Ovary (tissue), 9 donors: Measurements from ENCODE around the gene PNPLA6. TPM values are rescaled to one million over a fixed set of nuclear protein-coding genes. Genes with fewer than 3 reads are reported as not detected.

ENCODE experiments used
- DNase-seq, 5 donors: peaks; one replicate each; pipeline ENCODE4 v3.0.0-alpha.2; 2019 to 2020
- H3K27ac ChIP-seq, 2 donors: fragments of 200-600 bp; one replicate each; pipeline versions ENCODE4 v1.5.1 to v1.8.0; 2019 to 2022
- H3K27me3 ChIP-seq: fragments of 200-600 bp; one replicate; pipeline ENCODE4 v1.8.0; 2022
- H3K36me3 ChIP-seq: fragments of 200-600 bp; sonication (generic); one replicate; pipeline ENCODE4 v1.5.1; 2019
- H3K4me1 ChIP-seq: one replicate; pipeline ENCODE4 v1.8.1; 2013; ENCODE audit warnings: mild to moderate bottlenecking, moderate library complexity; ENCODE audit not compliant: insufficient read depth
- H3K4me3 ChIP-seq: fragments of 200-600 bp; sonication (generic); one replicate; pipeline ENCODE4 v1.5.1; 2017
- H3K9me3 ChIP-seq, 2 donors: fragments of 200-600 bp in 1 of 2; sonication (generic) in 1 of 2; one replicate each; pipeline versions ENCODE4 v1.5.1 to v1.8.1; 2013 to 2019; ENCODE audit warnings: mild to moderate bottlenecking in 1 of 2, moderate library complexity in 1 of 2
- EP300 ChIP-seq: sonication (generic); formaldehyde crosslinking; IDR thresholded peaks from one replicate; pipeline ENCODE4 v1.6.1; 2017; ENCODE audit warnings: antibody characterized with exemption
- POLR2A ChIP-seq: fragments of 450-650 bp; IDR thresholded peaks from one replicate; pipeline ENCODE4 v1.6.1; 2017; ENCODE audit warnings: antibody characterized with exemption, mild to moderate bottlenecking, moderate library complexity
- WGBS, 3 donors: extraction: QIAGEN DNeasy Blood & Tissue Kit in 1 of 3; methylation state at CpG; one replicate each; pipeline versions ENCODE4 v1.1.5 to v1.1.7; 2013 to 2017; 5-methylcytosine and 5-hydroxymethylcytosine counted together
- intact Hi-C, 4 donors: fragments of 100-400 bp; cut with DNase I; formaldehyde crosslinking; loops; one replicate each; pipeline versions ENCODE4 v1.11.0 to v1.15.1; 2022 to 2023
- polyA plus RNA-seq, 2 donors: library from polyadenylated mRNA; stranded (reverse); fragments of 200-250 nt in 1 of 2; fragments of 350-450 nt in 1 of 2; fragmentation: Illumina TruSeq in 1 of 2; extraction: RNeasy Lipid Tissue Mini Kit (QIAGEN cat#74804) in 1 of 2; gene quantifications; one replicate each; pipeline ENCODE4 v1.2.3, GENCODE V29; 2013 to 2014
- total RNA-seq, 7 donors: library from RNA; depleted of rRNA in 2 of 7; stranded (reverse); fragments of >200 nt in 2 of 7; fragmentation: NEBNext Ultra II Directional in 3 of 7; extraction: Animal tissue kit (Norgen Biotek cat#: 25700) in 3 of 7; gene quantifications; one replicate each; pipeline versions ENCODE4 v1.1.0 to v1.2.4, GENCODE V29; 2016 to 2023
- TF ChIP-seq, protein P1 (sequence below), 3 donors: fragments of 450-650 bp in 2 of 3; fragments of 200-600 bp in 1 of 3; IDR thresholded peaks; one replicate each; pipeline versions ENCODE4 v1.5.1 to v1.8.0; 2016 to 2022; ENCODE audit warnings: antibody characterized with exemption in 3 of 3, mild to moderate bottlenecking in 1 of 3
- donor health status: DM: no; HTN: no; CAD: no; lungs with moderate emphysema.
- donor health status: DM: no; HTN: no; CAD: no.
- donor health status: Bipolar disorder and iron deficiency.
- donor health status: DM: yes; HTN: yes; CAD: no.
- donor health status: DM: no; HTN: no; CAD: no.
- donor health status: DM: yes; HTN: yes; CAD: no.

PNPLA6 gene
- total and polyA plus RNA-seq, 9 donors, result 19.0 to 69.1 (median 52.0) TPM

DNA sequence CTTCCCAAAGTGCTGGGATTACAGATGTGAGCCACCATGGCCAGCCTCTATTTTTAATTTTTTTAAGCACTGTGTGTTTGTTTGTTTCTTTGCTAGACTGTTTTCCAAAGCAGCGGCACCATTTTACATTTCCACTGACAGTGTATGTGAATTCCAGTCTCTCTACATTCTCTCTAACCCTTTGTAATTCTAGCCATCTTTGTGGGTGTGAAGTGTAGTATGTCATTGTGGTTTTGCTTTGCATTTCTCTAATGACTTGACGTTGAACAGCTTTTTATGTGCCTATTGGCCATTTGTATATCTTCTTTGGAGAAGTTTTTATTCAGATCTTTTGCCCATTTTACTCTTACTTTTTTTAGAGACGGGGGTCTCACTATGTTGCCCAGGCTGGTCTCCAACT, 11.6 kb downstream of the PNPLA6 start:
- Histone ChIP-seq H3K4me3 (no peak overlapping the region), H3K27me3 (no peaks in the 10 kb centered on the region), H3K9me3 (no peaks in the 10 kb centered on the region), H3K36me3 (no peaks in the 10 kb centered on the region), H3K4me1 (no peaks in the 10 kb centered on the region), H3K27ac (no peak overlapping the region)
- DNase-seq, result no peak
- intact Hi-C loops, result loop anchor here in 2 of 4 donors (10.0 kb wide), 2 partner anchors 152 to 192 kb away; no protein-coding TSS in a partner anchor
- TF ChIP-seq, protein P1, sequence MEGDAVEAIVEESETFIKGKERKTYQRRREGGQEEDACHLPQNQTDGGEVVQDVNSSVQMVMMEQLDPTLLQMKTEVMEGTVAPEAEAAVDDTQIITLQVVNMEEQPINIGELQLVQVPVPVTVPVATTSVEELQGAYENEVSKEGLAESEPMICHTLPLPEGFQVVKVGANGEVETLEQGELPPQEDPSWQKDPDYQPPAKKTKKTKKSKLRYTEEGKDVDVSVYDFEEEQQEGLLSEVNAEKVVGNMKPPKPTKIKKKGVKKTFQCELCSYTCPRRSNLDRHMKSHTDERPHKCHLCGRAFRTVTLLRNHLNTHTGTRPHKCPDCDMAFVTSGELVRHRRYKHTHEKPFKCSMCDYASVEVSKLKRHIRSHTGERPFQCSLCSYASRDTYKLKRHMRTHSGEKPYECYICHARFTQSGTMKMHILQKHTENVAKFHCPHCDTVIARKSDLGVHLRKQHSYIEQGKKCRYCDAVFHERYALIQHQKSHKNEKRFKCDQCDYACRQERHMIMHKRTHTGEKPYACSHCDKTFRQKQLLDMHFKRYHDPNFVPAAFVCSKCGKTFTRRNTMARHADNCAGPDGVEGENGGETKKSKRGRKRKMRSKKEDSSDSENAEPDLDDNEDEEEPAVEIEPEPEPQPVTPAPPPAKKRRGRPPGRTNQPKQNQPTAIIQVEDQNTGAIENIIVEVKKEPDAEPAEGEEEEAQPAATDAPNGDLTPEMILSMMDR (IDR thresholded peaks at IDR 0.05), result no peak
- no peak for TF ChIP-seq POLR2A
- no peak for TF ChIP-seq EP300
- WGBS, 3 donors, result 61 to 67% (median 67%) methylated on average over 3 of the region's 3 CpGs

DNA sequence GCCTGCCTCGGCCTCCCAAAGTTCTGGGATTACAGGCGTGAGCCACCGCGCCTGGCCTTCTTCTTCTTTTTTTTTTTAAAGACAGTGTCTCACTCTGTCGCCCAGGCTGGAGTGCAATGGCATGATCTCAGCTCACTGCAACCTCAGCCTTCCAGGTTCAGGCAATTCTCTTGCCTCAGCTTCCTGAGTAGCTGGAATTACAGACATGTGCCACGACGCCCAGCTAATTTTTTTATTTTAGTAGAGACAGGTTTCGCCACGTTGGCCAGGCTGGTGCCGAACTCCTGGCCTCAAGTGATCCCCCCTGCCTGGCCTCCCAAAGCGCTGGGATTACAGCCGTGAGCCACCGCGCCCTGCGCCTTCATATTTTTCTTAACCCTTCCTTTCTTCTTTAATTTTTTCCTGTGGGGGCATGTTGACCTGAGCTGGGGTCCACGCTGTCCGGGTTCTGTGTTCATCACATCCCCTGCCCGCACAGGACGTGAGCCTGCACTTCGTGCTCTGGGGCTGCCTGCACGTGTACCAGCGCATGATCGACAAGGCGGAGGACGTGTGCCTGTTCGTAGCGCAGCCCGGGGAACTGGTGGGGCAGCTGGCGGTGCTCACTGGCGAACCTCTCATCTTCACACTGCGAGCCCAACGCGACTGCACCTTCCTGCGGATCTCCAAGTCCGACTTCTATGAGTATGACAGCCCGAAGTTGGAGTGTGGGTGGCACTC, 14.1 kb downstream of the PNPLA6 start:
- WGBS, 3 donors, result 87 to 92% (median 89%) methylated on average over 36 of the region's 36 CpGs
- DNase-seq, result peak in 3 of 5 donors; percentile 15 to 43 (median 28)
- intact Hi-C loops, result loop anchor here in 2 of 4 donors (10.0 kb wide), 2 partner anchors 155 to 195 kb away; no protein-coding TSS in a partner anchor

DNA sequence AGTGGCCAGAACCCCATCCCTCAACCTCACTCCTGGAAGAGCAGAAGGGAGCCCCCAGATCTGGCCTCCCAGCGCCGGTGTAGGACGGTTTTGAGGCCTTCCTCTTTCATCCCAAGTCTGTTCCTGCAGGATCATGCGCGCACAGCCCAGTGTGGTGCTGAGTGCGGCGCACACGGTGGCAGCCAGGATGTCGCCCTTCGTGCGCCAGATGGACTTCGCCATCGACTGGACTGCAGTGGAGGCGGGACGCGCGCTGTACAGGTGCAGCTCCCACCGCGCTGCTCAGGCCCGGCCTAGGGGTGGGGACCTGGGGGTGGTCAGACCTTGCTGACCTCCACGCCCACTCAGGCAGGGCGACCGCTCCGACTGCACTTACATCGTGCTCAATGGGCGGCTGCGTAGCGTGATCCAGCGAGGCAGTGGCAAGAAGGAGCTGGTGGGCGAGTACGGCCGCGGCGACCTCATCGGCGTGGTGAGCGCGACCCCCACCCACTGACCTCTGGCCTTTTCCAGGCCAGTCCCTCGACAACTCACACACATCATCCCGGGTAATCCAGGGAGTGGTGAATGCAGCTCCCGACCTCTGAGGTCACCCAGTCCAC, 14.8 kb downstream of the PNPLA6 start:
- no peaks in the 10 kb centered on the region for H3K36me3 ChIP-seq
- intact Hi-C loops, result no loop called here

More for the DNA sequence above, 14.1 kb downstream of the PNPLA6 start:
- no peaks in the 10 kb centered on the region for H3K4me1 ChIP-seq
- no peaks in the 10 kb centered on the region for H3K36me3 ChIP-seq
- H3K9me3 ChIP-seq, result no peaks in the 10 kb centered on the region
- no peaks in the 10 kb centered on the region for H3K27me3 ChIP-seq
- TF ChIP-seq, protein P1 (IDR thresholded peaks at IDR 0.05), result no peak
- no peak for TF ChIP-seq EP300
- TF ChIP-seq POLR2A, result no peak
- no peak overlapping the region for H3K27ac ChIP-seq
- H3K4me3 ChIP-seq, result no peak overlapping the region

DNA sequence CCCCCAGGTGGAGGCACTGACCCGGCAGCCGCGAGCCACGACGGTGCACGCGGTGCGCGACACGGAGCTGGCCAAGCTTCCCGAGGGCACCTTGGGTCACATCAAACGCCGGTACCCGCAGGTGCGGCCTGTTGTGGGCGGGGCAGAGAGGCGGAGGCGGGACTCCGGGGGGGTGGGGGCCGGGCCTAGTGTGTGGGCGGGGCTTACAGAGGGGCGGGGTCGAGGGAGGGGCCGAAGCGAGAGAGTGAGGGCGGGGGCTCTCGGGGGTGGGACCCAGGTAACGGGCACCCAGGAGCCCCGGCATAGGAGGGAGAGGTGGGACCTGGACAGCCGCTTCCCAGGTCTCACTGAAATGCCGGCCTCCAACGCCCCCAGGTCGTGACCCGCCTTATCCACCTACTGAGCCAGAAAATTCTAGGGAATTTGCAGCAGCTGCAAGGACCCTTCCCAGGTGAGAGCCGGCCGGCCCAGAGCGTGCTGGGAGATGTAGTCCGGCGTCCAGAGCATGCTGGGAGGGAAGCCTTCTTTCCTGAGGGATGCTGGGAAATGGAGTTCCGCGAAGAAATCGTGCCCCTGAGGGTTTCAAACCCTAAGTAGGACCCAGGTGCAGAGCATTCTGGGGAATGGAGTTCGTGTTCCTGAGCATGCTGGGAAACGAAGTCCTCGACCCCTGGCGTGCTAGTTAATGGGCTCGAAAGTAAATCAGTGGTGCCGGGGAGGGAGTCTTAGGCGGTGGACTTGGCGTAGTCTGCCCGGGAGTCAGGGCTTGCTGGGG, 15.7 kb downstream of the PNPLA6 start:
- no peaks in the 10 kb centered on the region for H3K9me3 ChIP-seq
- no peak overlapping the region for H3K27ac ChIP-seq
- peak; percentile 78 to 85 (median 78) for DNase-seq
- 18 to 30% (median 26%) methylated on average over 27 to 51 of the region's 51 CpGs for WGBS, 3 donors
- intact Hi-C loops, result no loop called here
- no peaks in the 10 kb centered on the region for H3K27me3 ChIP-seq
- no peaks in the 10 kb centered on the region for H3K36me3 ChIP-seq
- TF ChIP-seq, protein P1 (IDR thresholded peaks at IDR 0.05), result no peak
- no peak for TF ChIP-seq POLR2A
- no peak for TF ChIP-seq EP300
- H3K4me1 ChIP-seq, result no peaks in the 10 kb centered on the region
- H3K4me3 ChIP-seq, result no peak overlapping the region

More for the DNA sequence above, 14.8 kb downstream of the PNPLA6 start:
- WGBS, 3 donors, result 90 to 93% (median 90%) methylated on average over 41 of the region's 41 CpGs
- H3K4me3 ChIP-seq, result no peak overlapping the region
- no peak overlapping the region for H3K27ac ChIP-seq
- no peaks in the 10 kb centered on the region for H3K27me3 ChIP-seq
- TF ChIP-seq, protein P1 (IDR thresholded peaks at IDR 0.05), result no peak
- no peak for TF ChIP-seq EP300
- TF ChIP-seq POLR2A, result no peak
- H3K9me3 ChIP-seq, result no peaks in the 10 kb centered on the region
- DNase-seq, result peak in 4 of 5 donors; percentile 29 to 62 (median 55)
- H3K4me1 ChIP-seq, result no peaks in the 10 kb centered on the region
